Panc1 (cell line): ENCODE results near the gene RAB4A. TPM values are rescaled to one million over a fixed set of nuclear protein-coding genes. Genes with fewer than 3 reads are reported as not detected.
"Not testable (repeated sequence)": the region's sequence is repeated elsewhere in the genome, so short reads cannot be mapped to it uniquely, and the experiment has no call there.

ENCODE experiments used
- ATAC-seq: fragments of 200-7000 bp; cut with Tn5 transposase; 2 replicates; pipeline ENCODE4 v1.9.1; 2020; ENCODE audit warnings: mild to moderate bottlenecking, moderate library complexity
- BruUV-seq: library from RNA; stranded (reverse); fragments of 400-500 nt; replicated peaks from 2 replicates; lab custom pipeline; 2021; lab: Mats Ljungman, UMichigan
- CTCF ChIA-PET: fragments of 300-600 bp; sonication (Branson Sonifier 250); formaldehyde crosslinking; loops from one replicate; lab custom pipeline; 2022; ENCODE audit warnings: antibody characterized with exemption; lab: Charles Lee
- POLR2A ChIA-PET: fragments of 300-600 bp; sonication (Branson Sonifier 250); formaldehyde crosslinking; loops from one replicate; lab custom pipeline; 2022; ENCODE audit warnings: antibody characterized with exemption; lab: Charles Lee
- DNase-seq: peaks from one replicate; pipeline ENCODE4 v3.0.0-alpha.2; 2010; ENCODE audit warnings: low read depth, low spot score
- H3K27ac ChIP-seq: 2 replicates; pipeline ENCODE4 v1.5.1; 2011; ENCODE audit warnings: mild to moderate bottlenecking, low read length, inconsistent platforms
- H3K27me3 ChIP-seq: fragments of 200-500 bp; sonication (Bioruptor generic); 2 replicates; pipeline ENCODE4 v1.6.0; 2014; ENCODE audit warnings: low read length, inconsistent platforms; ENCODE audit not compliant: control insufficient read depth, insufficient read depth
- H3K36me3 ChIP-seq: fragments of 200-500 bp; sonication (Bioruptor generic); 2 replicates; pipeline ENCODE4 v1.5.1; 2014; ENCODE audit warnings: inconsistent platforms, mild to moderate bottlenecking, low read length, moderate library complexity; ENCODE audit not compliant: control insufficient read depth, insufficient read depth
- H3K4me1 ChIP-seq: 2 replicates; pipeline ENCODE4 v1.5.1; 2011; ENCODE audit warnings: inconsistent platforms, mild to moderate bottlenecking, low read length, moderate library complexity; ENCODE audit not compliant: control insufficient read depth, insufficient read depth
- H3K4me3 ChIP-seq, 2 experiments: 2 replicates each; pipeline ENCODE4 v1.5.1; 2011 to 2012; ENCODE audit warnings: low read depth in 2 of 2, low read length in 2 of 2, mild to moderate bottlenecking in 2 of 2, inconsistent platforms in 1 of 2, moderate library complexity in 1 of 2
- H3K9me3 ChIP-seq: fragments of 200-500 bp; sonication (Bioruptor generic); 2 replicates; pipeline ENCODE4 v1.5.1; 2014; ENCODE audit warnings: low read depth, mild to moderate bottlenecking, inconsistent platforms, low read length, moderate library complexity; ENCODE audit not compliant: control insufficient read depth, insufficient read depth
- CTCF ChIP-seq: fragments of 450-650 bp; IDR thresholded peaks from 2 replicates; pipeline ENCODE4 v1.5.1; 2017; ENCODE audit warnings: mild to moderate bottlenecking
- POLR2AphosphoS5 ChIP-seq: IDR thresholded peaks from 2 replicates; pipeline ENCODE4 v1.6.1; 2012; ENCODE audit warnings: mild to moderate bottlenecking, low read depth, low read length, moderate library complexity
- SIN3A ChIP-seq: IDR thresholded peaks from 2 replicates; pipeline ENCODE4 v1.6.1; 2012; ENCODE audit warnings: low read depth, mild to moderate bottlenecking, low read length, moderate library complexity, borderline replicate concordance; ENCODE audit not compliant: insufficient read depth
- TCF7L2 ChIP-seq: IDR thresholded peaks from 2 replicates; pipeline ENCODE4 v1.6.1; 2011; ENCODE audit warnings: mild to moderate bottlenecking, low read depth, low read length, inconsistent platforms
- in situ Hi-C: cut with HindIII; loops from 2 replicates; pipeline ENCODE4 v1.10.0; 2016; ENCODE audit warnings: low sequenced_read_pairs, low pct_unique_long_range_greater_than_20kb
- intact Hi-C: fragments of 100-400 bp; cut with micrococcal nuclease; formaldehyde crosslinking; loops from one replicate; pipeline ENCODE4 v1.10.0; 2022; ENCODE audit not compliant: unreplicated experiment
- total RNA-seq: library from RNA; stranded (reverse); gene quantifications from one replicate; pipeline ENCODE4 v1.2.1, GENCODE V29; 2021; ENCODE audit not compliant: unreplicated experiment
- TF ChIP-seq, protein P1 (sequence below), 2 experiments: IDR thresholded peaks; 2 replicates each; pipeline ENCODE4 v1.6.1; 2011 to 2012; ENCODE audit warnings: low read depth in 2 of 2, control low read depth in 1 of 2, low read length in 1 of 2, mild to moderate bottlenecking in 1 of 2, moderate library complexity in 1 of 2; ENCODE audit not compliant: insufficient read depth in 1 of 2

RAB4A gene
- total RNA-seq, 1 experiment from 2014 or later = 73.0 TPM

DNA sequence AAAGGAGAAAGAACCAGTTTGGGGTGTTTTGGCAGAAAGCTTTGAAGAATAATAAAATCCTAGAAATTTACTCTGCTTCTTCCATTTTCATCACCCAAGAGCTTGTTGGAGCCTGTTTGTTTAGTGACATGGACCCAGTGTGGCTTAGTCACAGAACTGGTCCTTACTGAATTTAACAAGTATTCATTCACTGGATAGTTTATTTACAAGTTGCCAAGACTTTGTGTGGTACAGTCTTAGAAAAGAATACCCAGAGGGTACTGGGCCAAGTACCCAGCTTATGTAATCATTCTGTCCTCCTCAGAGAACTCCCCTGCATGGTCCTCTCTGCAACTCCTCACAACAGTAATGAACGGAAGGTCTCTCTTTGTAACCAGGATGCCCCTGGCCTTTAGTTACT, 16.4 kb downstream of the RAB4A start:
- Histone ChIP-seq H3K4me1 (no peaks in the 10 kb centered on the region), H3K4me3 (no peak overlapping the region), H3K27ac (no peak overlapping the region), H3K36me3 (no peaks in the 10 kb centered on the region; the same call in 1 of the 2 replicates), H3K27me3 (no peaks in the 10 kb centered on the region), H3K9me3 (peaks cover 4% of the 10 kb centered on the region; the same call in 1 of the 2 replicates)
- no TSS peak for BruUV-seq
- ATAC-seq (no peak), DNase-seq (no peak)
- TF ChIP-seq TCF7L2 (no peak), SIN3A (no peak), POLR2AphosphoS5 (no peak), CTCF (no peak)
- TF ChIP-seq, protein P1, sequence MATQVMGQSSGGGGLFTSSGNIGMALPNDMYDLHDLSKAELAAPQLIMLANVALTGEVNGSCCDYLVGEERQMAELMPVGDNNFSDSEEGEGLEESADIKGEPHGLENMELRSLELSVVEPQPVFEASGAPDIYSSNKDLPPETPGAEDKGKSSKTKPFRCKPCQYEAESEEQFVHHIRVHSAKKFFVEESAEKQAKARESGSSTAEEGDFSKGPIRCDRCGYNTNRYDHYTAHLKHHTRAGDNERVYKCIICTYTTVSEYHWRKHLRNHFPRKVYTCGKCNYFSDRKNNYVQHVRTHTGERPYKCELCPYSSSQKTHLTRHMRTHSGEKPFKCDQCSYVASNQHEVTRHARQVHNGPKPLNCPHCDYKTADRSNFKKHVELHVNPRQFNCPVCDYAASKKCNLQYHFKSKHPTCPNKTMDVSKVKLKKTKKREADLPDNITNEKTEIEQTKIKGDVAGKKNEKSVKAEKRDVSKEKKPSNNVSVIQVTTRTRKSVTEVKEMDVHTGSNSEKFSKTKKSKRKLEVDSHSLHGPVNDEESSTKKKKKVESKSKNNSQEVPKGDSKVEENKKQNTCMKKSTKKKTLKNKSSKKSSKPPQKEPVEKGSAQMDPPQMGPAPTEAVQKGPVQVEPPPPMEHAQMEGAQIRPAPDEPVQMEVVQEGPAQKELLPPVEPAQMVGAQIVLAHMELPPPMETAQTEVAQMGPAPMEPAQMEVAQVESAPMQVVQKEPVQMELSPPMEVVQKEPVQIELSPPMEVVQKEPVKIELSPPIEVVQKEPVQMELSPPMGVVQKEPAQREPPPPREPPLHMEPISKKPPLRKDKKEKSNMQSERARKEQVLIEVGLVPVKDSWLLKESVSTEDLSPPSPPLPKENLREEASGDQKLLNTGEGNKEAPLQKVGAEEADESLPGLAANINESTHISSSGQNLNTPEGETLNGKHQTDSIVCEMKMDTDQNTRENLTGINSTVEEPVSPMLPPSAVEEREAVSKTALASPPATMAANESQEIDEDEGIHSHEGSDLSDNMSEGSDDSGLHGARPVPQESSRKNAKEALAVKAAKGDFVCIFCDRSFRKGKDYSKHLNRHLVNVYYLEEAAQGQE (IDR thresholded peaks at IDR 0.05; ENCODE audit: insufficient read depth in 1 of 2, low read depth in 2 of 2, low read length in 1 of 2) = no peak
- in situ Hi-C loops (no loop called here), intact Hi-C loops (no loop called here)
- POLR2A ChIA-PET = no interaction called here
- CTCF ChIA-PET = no interaction called here

DNA sequence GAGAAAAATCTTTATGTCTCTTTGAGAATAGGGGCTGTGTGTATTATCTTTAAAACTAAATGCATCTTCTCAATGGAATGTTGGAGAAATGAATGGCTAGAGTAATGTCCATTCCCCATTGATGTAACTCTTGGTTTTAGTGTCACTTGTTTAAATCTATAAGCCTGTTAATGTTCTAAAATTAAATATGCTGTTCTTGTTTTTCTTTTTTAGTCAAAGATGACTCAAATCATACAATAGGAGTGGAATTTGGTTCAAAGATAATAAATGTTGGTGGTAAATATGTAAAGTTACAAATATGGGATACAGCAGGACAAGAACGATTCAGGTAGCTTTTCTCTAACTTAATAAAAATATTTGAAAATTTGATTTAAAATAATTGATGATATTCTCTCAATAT, 17.6 kb downstream of the RAB4A start:
- Histone ChIP-seq H3K4me1 (no peaks in the 10 kb centered on the region), H3K27me3 (no peaks in the 10 kb centered on the region), H3K4me3 (no peak overlapping the region), H3K36me3 (no peaks in the 10 kb centered on the region; the same call in 1 of the 2 replicates), H3K27ac (no peak overlapping the region), H3K9me3 (no peaks in the 10 kb centered on the region)
- CTCF ChIA-PET = no interaction called here
- DNase-seq (no peak), ATAC-seq (no peak)
- POLR2A ChIA-PET = no interaction called here
- no TSS peak for BruUV-seq
- in situ Hi-C loops = no loop called here
- TF ChIP-seq SIN3A = no peak
- TF ChIP-seq CTCF = no peak
- intact Hi-C loops = no loop called here

DNA sequence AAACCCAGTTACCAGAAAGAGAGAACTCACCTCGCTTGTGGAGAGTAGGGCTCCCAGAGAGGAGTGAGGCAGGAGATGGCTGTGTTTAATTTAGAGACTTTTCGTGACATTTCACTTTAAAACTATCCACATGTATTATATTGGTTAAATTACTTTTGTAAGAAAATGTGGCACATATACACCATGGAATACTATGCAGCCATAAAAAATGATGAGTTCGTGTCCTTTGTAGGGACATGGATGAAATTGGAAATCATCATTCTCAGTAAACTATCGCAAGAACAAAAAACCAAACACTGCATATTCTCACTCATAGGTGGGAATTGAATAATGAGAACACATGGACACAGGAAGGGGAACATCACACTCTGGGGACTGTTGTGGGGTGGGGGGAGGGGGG, 20.8 kb downstream of the RAB4A start:
- CTCF ChIA-PET, DNase-seq, POLR2A ChIA-PET, in situ Hi-C loops, H3K9me3 ChIP-seq, H3K36me3 ChIP-seq, H3K4me3 ChIP-seq, intact Hi-C loops, H3K4me1 ChIP-seq, H3K27me3 ChIP-seq, BruUV-seq, H3K27ac ChIP-seq, ATAC-seq: not testable (repeated sequence)
